CD4-positive, CD25-positive, alpha-beta regulatory T cell (primary cell): ENCODE measurements around the gene MBNL1. TPM values are rescaled to one million over a fixed set of nuclear protein-coding genes. Genes with fewer than 3 reads are reported as not detected.

ENCODE experiments used
- ATAC-seq, 2 donors: fragments of 150-1000 bp; cut with Tn5 transposase; one replicate each; pipeline ENCODE4 v1.10.0; 2021; ENCODE audit warnings: low read depth in 2 of 2, moderate number of reproducible peaks in 2 of 2, moderate library complexity in 1 of 2
- DNase-seq, 3 donors: peaks; one replicate each; pipeline versions ENCODE4 v3.0.0 to v3.0.0-alpha.2; 2012 to 2022; ENCODE audit warnings: mixed read lengths in 1 of 3
- H3K27ac ChIP-seq: one replicate; pipeline ENCODE4 v1.7.0; 2013; ENCODE audit warnings: mild to moderate bottlenecking, low read length; ENCODE audit not compliant: insufficient read depth, poor library complexity, severe bottlenecking
- H3K27me3 ChIP-seq: one replicate; pipeline ENCODE4 v1.7.0; 2013; ENCODE audit warnings: low read length; ENCODE audit not compliant: control insufficient read depth, insufficient read depth
- H3K36me3 ChIP-seq: one replicate; pipeline ENCODE4 v1.7.0; 2013; ENCODE audit warnings: mild to moderate bottlenecking, low read length, moderate library complexity; ENCODE audit not compliant: control insufficient read depth, insufficient read depth
- H3K4me1 ChIP-seq: 2 replicates; pipeline ENCODE4 v1.7.0; 2013; ENCODE audit warnings: mild to moderate bottlenecking, low read length; ENCODE audit not compliant: insufficient read depth, control insufficient read depth, poor library complexity, severe bottlenecking
- H3K4me3 ChIP-seq: one replicate; pipeline ENCODE4 v1.7.0; 2013; ENCODE audit warnings: low read depth, mild to moderate bottlenecking, low read length, moderate library complexity
- H3K9me3 ChIP-seq, 2 experiments: 1 replicate in 1 of 2; 2 replicates in 1 of 2; pipeline ENCODE4 v1.7.0; 2013; ENCODE audit warnings: low read length in 2 of 2, mild to moderate bottlenecking in 1 of 2, moderate library complexity in 1 of 2; ENCODE audit not compliant: control insufficient read depth in 2 of 2
- H3K27ac Mint-ChIP-seq, 3 donors: one replicate each; pipeline ENCODE4 v1.8.0; 2020 to 2022; ENCODE audit warnings: mild to moderate bottlenecking in 3 of 3, mixed read lengths in 3 of 3, moderate library complexity in 2 of 3
- H3K27me3 Mint-ChIP-seq: one replicate; pipeline ENCODE4 v1.8.0; 2022; ENCODE audit warnings: mild to moderate bottlenecking, mixed read lengths
- H3K36me3 Mint-ChIP-seq: one replicate; pipeline ENCODE4 v1.8.0; 2020; ENCODE audit warnings: mixed read lengths
- H3K4me1 Mint-ChIP-seq, 4 donors: one replicate each; pipeline ENCODE4 v1.8.0; 2020 to 2022; ENCODE audit warnings: mixed read lengths in 4 of 4, mild to moderate bottlenecking in 1 of 4
- H3K4me3 Mint-ChIP-seq, 4 donors: one replicate each; pipeline ENCODE4 v1.8.0; 2020 to 2022; ENCODE audit warnings: mild to moderate bottlenecking in 4 of 4, mixed read lengths in 4 of 4, moderate library complexity in 3 of 4
- H3K9me3 Mint-ChIP-seq, 7 donors: one replicate each; pipeline ENCODE4 v1.8.0; 2020 to 2022; ENCODE audit warnings: mixed read lengths in 7 of 7, mild to moderate bottlenecking in 3 of 7, moderate library complexity in 2 of 7
- polyA plus RNA-seq, 4 donors: library from polyadenylated mRNA; unstranded; fragments of 300-500 nt; fragmentation: Illumina TruSeq; gene quantifications; one replicate each; pipeline ENCODE4 v1.2.3, GENCODE V29; 2021
- total RNA-seq: library from RNA; stranded (reverse); gene quantifications from one replicate; pipeline ENCODE4 v1.2.3, GENCODE V29; 2022

MBNL1 gene
- total and polyA plus RNA-seq, 5 donors from 2014 or later = 221 to 726 (median 252) TPM

DNA sequence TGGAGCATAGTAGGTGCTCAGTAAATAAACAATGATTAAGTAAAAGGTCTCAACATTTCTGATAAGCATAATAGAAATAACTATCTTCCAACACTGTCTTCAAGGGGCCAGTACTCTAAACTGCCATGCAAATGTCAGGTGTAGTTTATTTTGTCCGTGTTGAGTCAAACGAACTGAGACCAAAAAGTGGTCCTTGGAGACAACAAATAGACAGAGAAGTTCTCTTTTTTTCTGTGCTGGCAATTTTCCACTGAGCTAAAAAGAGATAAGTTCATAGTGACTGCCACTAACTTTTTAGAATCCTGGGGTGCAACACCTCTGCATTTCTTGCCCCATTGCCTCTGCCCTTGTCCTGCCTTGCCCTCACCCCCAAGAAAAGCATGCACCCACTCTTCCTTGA lies 14.7 kb upstream of the MBNL1 start:
- H3K9me3 ChIP-seq = no peaks in the 10 kb centered on the region
- H3K9me3 Mint-ChIP-seq = peaks cover 0 to 2% (median 0%) of the 10 kb centered on the region in 7 donors
- no peaks in the 10 kb centered on the region for H3K27me3 Mint-ChIP-seq
- peak overlapping the region; percentile 72 for H3K4me3 ChIP-seq
- no peaks in the 10 kb centered on the region for H3K27me3 ChIP-seq
- H3K27ac ChIP-seq = peak overlapping the region; percentile 86
- peak overlapping the region in 3 of 4 donors; percentile 37 to 75 (median 65) for H3K4me3 Mint-ChIP-seq
- no peak for DNase-seq
- peaks cover 4% of the 10 kb centered on the region for H3K36me3 Mint-ChIP-seq
- H3K27ac Mint-ChIP-seq = peak overlapping the region; percentile 70 to 93 (median 81)
- H3K4me1 ChIP-seq = peaks cover 68% of the 10 kb centered on the region
- peaks cover 61 to 81% (median 69%) of the 10 kb centered on the region in 4 donors for H3K4me1 Mint-ChIP-seq
- no peak for ATAC-seq
- H3K36me3 ChIP-seq = no peaks in the 10 kb centered on the region

DNA sequence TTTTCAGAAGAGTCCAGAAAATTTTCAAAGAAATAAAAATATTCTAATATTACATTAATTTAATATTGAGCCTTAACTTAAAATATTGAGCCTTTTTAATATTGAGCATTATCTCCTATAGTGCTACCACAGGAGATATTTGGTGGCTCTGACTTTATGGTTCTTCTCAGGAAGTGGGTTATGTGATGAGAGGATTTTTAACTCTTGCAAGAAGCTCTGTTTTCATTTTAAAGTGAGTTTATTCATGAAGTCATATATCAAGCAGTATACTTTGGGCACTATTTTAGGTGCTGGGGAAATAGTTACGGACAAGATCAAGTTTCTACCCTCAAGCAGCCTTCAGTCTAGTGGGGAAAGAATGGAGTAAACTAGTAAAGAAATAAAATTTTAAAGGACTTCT lies 13.4 kb upstream of the MBNL1 start:
- Mint-ChIP-seq H3K4me1 (peaks cover 67 to 92% (median 79%) of the 10 kb centered on the region in 4 donors), H3K4me3 (peak overlapping the region; percentile 64 to 89 (median 76)), H3K36me3 (peaks cover 7% of the 10 kb centered on the region), H3K27me3 (no peaks in the 10 kb centered on the region), H3K9me3 (peaks cover 0 to 2% (median 0%) of the 10 kb centered on the region in 7 donors), H3K27ac (peak overlapping the region; percentile 80 to 95 (median 93))
- Histone ChIP-seq H3K4me3 (peak overlapping the region; percentile 72), H3K27me3 (no peaks in the 10 kb centered on the region), H3K36me3 (no peaks in the 10 kb centered on the region), H3K27ac (peak overlapping the region; percentile 86), H3K9me3 (no peaks in the 10 kb centered on the region), H3K4me1 (peaks cover 79% of the 10 kb centered on the region)
- peak in 1 of 3 donors; percentile 47 for DNase-seq
- ATAC-seq = no peak

DNA sequence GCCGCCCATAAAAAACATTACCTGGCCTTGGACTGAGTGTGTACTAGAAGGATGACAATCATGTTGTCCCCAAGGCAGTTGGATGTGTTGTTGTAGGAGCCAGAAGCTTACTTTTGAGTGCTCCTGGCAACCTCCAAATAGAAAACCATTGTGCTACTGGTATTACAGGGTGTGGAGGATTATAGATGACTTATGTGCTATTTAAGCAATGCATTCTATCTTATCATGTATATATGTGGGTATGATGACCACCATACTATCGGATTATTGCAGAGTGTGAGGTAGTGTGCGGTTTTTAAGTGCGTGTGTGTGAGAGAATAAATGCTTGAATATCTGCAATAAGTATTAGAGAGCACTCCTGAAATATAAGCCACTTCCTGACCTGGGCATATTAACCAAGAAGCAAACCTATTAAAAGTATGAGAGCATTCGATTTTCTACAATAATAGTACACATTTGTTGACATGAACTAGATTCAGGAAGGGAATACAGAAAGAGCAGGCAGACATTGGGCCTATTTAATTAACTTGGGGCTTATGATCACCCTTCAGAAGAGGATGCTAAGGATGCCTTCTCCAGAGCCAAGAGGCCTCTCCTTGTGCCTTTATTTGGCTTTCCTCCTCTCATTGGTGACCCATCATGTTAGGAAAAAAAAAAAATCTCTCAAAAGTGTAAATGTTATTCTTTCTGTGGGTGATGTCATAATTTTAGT lies 11.7 kb upstream of the MBNL1 start:
- no peak for DNase-seq
- Histone ChIP-seq H3K4me1 (peaks cover 88% of the 10 kb centered on the region), H3K27me3 (no peaks in the 10 kb centered on the region), H3K36me3 (peaks cover 4% of the 10 kb centered on the region), H3K9me3 (no peaks in the 10 kb centered on the region), H3K4me3 (peak overlapping the region; percentile 79), H3K27ac (peak overlapping the region; percentile 86)
- peaks cover 0 to 2% (median 0%) of the 10 kb centered on the region in 7 donors for H3K9me3 Mint-ChIP-seq
- peaks cover 64 to 96% (median 84%) of the 10 kb centered on the region in 4 donors for H3K4me1 Mint-ChIP-seq
- no peaks in the 10 kb centered on the region for H3K27me3 Mint-ChIP-seq
- H3K36me3 Mint-ChIP-seq = peaks cover 13% of the 10 kb centered on the region
- peak overlapping the region; percentile 72 to 89 (median 78) for H3K4me3 Mint-ChIP-seq
- H3K27ac Mint-ChIP-seq = peak overlapping the region; percentile 92 to 96 (median 93)
- no peak for ATAC-seq

DNA sequence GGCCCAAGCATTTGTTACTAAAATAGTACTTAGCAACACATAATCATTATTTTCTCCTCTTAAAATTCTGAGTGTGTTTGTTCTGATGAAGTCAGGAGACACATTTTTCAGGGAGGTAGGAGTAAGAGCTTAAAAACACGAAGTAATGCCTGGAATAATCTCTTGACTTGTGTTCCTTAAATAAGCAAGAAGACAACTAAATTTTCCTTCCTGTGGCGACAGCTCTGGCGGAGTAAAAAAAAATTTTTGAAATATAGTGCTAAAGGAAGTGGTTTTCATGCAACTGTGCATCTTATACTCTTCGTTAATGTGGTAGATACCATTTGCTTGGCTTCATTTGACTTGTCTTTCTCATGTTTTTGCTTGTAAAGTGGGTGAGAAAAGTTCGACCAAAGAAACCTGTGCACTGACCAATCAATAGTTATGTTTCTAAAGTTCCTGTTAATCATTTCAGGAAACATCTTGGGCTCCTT lies 11.1 kb upstream of the MBNL1 start:
- Histone ChIP-seq H3K9me3 (no peaks in the 10 kb centered on the region), H3K36me3 (peaks cover 8% of the 10 kb centered on the region), H3K27me3 (no peaks in the 10 kb centered on the region), H3K27ac (peak overlapping the region; percentile 86), H3K4me3 (peak overlapping the region; percentile 79), H3K4me1 (peaks cover 82% of the 10 kb centered on the region)
- Mint-ChIP-seq H3K4me3 (peak overlapping the region; percentile 72 to 89 (median 78)), H3K4me1 (peaks cover 64 to 94% (median 84%) of the 10 kb centered on the region in 4 donors), H3K27ac (peak overlapping the region; percentile 92 to 96 (median 93)), H3K27me3 (no peaks in the 10 kb centered on the region), H3K9me3 (peaks cover 0 to 2% (median 0%) of the 10 kb centered on the region in 7 donors), H3K36me3 (peaks cover 17% of the 10 kb centered on the region)
- ATAC-seq = peak; percentile 52 to 68
- DNase-seq = peak in 2 of 3 donors; percentile 67 to 71

DNA sequence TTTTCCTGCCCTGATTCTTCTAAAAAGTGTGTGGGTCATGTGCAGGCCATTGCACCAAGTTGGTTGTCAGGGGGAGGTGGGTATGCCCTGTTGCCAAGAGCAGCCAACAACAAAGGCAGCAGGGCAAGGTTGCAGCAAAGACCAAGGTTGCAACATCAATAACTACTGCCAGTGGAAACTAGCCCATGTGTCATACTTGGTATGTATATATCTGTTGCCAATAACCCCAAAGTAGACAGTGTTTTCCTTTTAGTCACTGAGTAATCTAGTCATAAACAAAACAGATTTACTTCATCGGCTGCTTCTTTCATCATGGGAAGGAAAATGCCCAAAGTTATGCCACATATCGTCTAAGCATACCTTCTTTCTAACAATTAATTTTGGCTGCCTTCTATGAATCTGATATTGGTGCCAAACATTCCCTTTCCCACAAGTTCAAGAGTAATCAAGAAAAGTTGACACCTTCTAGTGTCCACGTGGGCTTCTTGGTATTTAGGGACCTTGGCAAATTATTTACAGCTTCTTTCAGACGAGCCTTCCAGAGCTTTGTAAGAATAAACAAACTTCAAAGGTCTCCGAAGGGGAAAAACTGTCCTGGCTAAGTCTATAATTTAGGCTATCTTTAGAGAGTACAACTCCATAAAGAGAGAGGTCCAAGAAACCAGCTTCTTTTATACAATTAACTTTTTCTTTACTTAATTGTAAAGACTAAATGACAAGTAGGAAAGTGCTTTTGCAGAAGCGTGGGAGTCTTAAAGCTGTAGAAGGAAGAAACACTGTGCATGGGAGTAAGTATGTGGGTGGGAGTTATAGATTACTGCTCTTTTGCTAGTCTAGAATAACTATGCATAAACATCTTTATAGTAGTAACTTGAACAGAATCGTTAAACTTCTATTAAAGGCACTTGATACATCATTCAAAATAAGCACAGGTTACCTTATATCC lies 10.0 kb upstream of the MBNL1 start:
- peak; percentile 45 to 67 for ATAC-seq
- H3K4me1 Mint-ChIP-seq = peaks cover 53 to 92% (median 81%) of the 10 kb centered on the region in 4 donors
- Histone ChIP-seq H3K27me3 (no peaks in the 10 kb centered on the region), H3K4me1 (peaks cover 77% of the 10 kb centered on the region), H3K9me3 (no peaks in the 10 kb centered on the region), H3K27ac (peak overlapping the region; percentile 86), H3K36me3 (peaks cover 18% of the 10 kb centered on the region), H3K4me3 (peak overlapping the region; percentile 79)
- no peaks in the 10 kb centered on the region for H3K9me3 Mint-ChIP-seq
- no peaks in the 10 kb centered on the region for H3K27me3 Mint-ChIP-seq
- peaks cover 19% of the 10 kb centered on the region for H3K36me3 Mint-ChIP-seq
- peak overlapping the region; percentile 86 to 95 (median 93) for H3K27ac Mint-ChIP-seq
- DNase-seq = peak in 2 of 3 donors; percentile 37 to 57
- peak overlapping the region; percentile 37 to 88 (median 80) for H3K4me3 Mint-ChIP-seq

DNA sequence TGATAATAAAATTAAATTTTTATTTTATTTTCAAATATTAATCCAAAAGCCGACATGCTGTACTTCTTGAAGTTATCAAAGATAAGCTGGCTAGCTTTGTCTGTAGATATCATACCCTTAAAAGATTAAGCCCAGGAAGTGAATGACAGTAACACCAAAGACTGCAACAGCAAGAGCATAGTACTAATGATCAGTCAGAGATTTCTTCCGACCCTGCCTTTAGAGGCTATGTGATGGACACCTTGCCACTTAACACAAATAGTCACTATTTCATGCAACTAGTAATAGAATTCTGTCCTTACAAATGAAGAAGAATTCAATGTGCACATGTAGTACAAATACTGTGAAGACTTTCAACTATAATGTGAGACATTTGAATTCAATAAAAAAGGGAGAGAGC lies 9.3 kb upstream of the MBNL1 start:
- peak overlapping the region; percentile 45 to 93 (median 87) for H3K27ac Mint-ChIP-seq
- DNase-seq (no peak), ATAC-seq (no peak)
- peaks cover 25% of the 10 kb centered on the region for H3K36me3 Mint-ChIP-seq
- peak overlapping the region; percentile 79 for H3K4me3 ChIP-seq
- H3K9me3 ChIP-seq = no peaks in the 10 kb centered on the region
- peaks cover 53 to 92% (median 80%) of the 10 kb centered on the region in 4 donors for H3K4me1 Mint-ChIP-seq
- H3K27ac ChIP-seq = peak overlapping the region; percentile 86
- no peaks in the 10 kb centered on the region for H3K27me3 ChIP-seq
- H3K27me3 Mint-ChIP-seq = no peaks in the 10 kb centered on the region
- H3K9me3 Mint-ChIP-seq = no peaks in the 10 kb centered on the region
- peaks cover 20% of the 10 kb centered on the region for H3K36me3 ChIP-seq
- peak overlapping the region; percentile 8 to 75 (median 56) for H3K4me3 Mint-ChIP-seq
- H3K4me1 ChIP-seq = peaks cover 79% of the 10 kb centered on the region

DNA sequence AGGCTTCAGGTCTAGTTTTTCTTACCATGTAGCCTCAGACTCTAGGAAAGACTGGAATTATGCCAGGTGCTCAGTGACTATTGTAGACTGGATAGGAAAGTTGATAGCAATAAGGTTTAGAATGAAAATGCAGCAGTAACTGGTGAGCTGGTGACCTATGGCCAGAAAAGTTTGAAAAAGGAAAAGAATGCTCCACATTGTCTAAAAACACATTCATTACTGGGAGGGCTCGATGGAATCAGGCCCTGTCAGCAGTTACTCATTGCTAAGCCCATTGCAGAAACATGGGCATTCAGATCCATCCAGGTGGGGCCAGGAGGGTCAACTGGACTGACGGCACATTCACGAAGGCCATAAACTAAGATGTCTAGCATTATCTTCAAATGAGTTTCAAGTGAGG lies 8.7 kb upstream of the MBNL1 start:
- peaks cover 48 to 90% (median 77%) of the 10 kb centered on the region in 4 donors for H3K4me1 Mint-ChIP-seq
- H3K27me3 ChIP-seq = no peaks in the 10 kb centered on the region
- peak overlapping the region in 2 of 4 donors; percentile 21 to 51 for H3K4me3 Mint-ChIP-seq
- H3K27me3 Mint-ChIP-seq = no peaks in the 10 kb centered on the region
- H3K4me1 ChIP-seq = peaks cover 73% of the 10 kb centered on the region
- no peak for DNase-seq
- no peaks in the 10 kb centered on the region for H3K9me3 Mint-ChIP-seq
- ATAC-seq = no peak
- no peaks in the 10 kb centered on the region for H3K9me3 ChIP-seq
- peaks cover 26% of the 10 kb centered on the region for H3K36me3 Mint-ChIP-seq
- peak overlapping the region; percentile 36 for H3K27ac ChIP-seq
- peak overlapping the region; percentile 79 for H3K4me3 ChIP-seq
- H3K36me3 ChIP-seq = peaks cover 20% of the 10 kb centered on the region
- peak overlapping the region in 1 of 3 donors; percentile 93 for H3K27ac Mint-ChIP-seq
